GM21825 (cell line): Measurements from ENCODE around the gene GALNT8.

ENCODE experiments used
- ATAC-seq: cut with Tn5 transposase; IDR thresholded peaks from one replicate; pipeline ENCODE4 v1.9.1; 2021; ENCODE audit warnings: mild to moderate bottlenecking, moderate library complexity; ENCODE audit not compliant: unreplicated experiment

The GALNT8 gene

GRCh38 chr12:4796216-4796615, 76.0 kb downstream of the GALNT8 start:
- no peak for ATAC-seq

- ATAC-seq, result no peak
These were observed 76.7 kb downstream of the GALNT8 start for GRCh38 chr12:4796694-4797482.

GRCh38 chr12:4800555-4800954, 80.4 kb downstream of the GALNT8 start:
- no peak for ATAC-seq

GRCh38 chr12:4802841-4803240, 82.6 kb downstream of the GALNT8 start:
- no peak for ATAC-seq

- no peak for ATAC-seq
These were observed 86.4 kb downstream of the GALNT8 start for GRCh38 chr12:4806439-4807115.

GRCh38 chr12:4807116-4807783, 87.0 kb downstream of the GALNT8 start:
- no peak for ATAC-seq

GRCh38 chr12:4807813-4808212, 87.6 kb downstream of the GALNT8 start:
- no peak for ATAC-seq

GRCh38 chr12:4809013-4809448, 88.8 kb downstream of the GALNT8 start:
- ATAC-seq, result no peak

GRCh38 chr12:4809449-4810218, 89.4 kb downstream of the GALNT8 start:
- no peak for ATAC-seq

GRCh38 chr12:4810219-4810671, 90.0 kb downstream of the GALNT8 start:
- no peak for ATAC-seq

GRCh38 chr12:4812624-4813327, 92.6 kb downstream of the GALNT8 start:
- no peak for ATAC-seq

- ATAC-seq, result no peak
These were observed 93.5 kb downstream of the GALNT8 start for GRCh38 chr12:4813741-4814140.

GRCh38 chr12:4814485-4814884, 94.3 kb downstream of the GALNT8 start:
- no peak for ATAC-seq

GRCh38 chr12:4816744-4817525, 96.7 kb downstream of the GALNT8 start:
- no peak for ATAC-seq

- no peak for ATAC-seq
These were observed 97.7 kb downstream of the GALNT8 start for GRCh38 chr12:4817880-4818279.

- ATAC-seq, result peak; percentile 62
These were observed 99.5 kb downstream of the GALNT8 start for GRCh38 chr12:4819654-4820053.

- no peak for ATAC-seq
These were observed 100.8 kb downstream of the GALNT8 start for GRCh38 chr12:4820971-4821370.
